IMR-90 (cell line): Measurements from ENCODE around the gene NRP1.

Source experiments
- FOS ChIP-seq: fragments of 150-350 bp; IDR thresholded peaks from 2 replicates; pipeline ENCODE4 v1.6.1; 2016; ENCODE audit warnings: low read depth, low read length
- MXI1 ChIP-seq: IDR thresholded peaks from 2 replicates; pipeline ENCODE4 v1.6.1; 2012; ENCODE audit warnings: low read depth, mild to moderate bottlenecking, low read length, moderate library complexity, borderline replicate concordance
- POLR2A ChIP-seq: IDR thresholded peaks from 2 replicates; pipeline ENCODE4 v1.6.1; 2012; ENCODE audit warnings: mild to moderate bottlenecking, low read depth, low read length
- TF ChIP-seq, protein P1 (sequence below): conservative IDR thresholded peaks from 2 replicates; pipeline ENCODE4 v1.5.1; 2012; ENCODE audit warnings: mild to moderate bottlenecking, low read depth, low read length, improper control_type of control experiment
- TF ChIP-seq, protein P2 (sequence below): fragments of 150-350 bp; IDR thresholded peaks from 2 replicates; pipeline ENCODE4 v1.6.1; 2016; ENCODE audit warnings: low read depth, mild to moderate bottlenecking, low read length, moderate library complexity, borderline replicate concordance

DNA sequence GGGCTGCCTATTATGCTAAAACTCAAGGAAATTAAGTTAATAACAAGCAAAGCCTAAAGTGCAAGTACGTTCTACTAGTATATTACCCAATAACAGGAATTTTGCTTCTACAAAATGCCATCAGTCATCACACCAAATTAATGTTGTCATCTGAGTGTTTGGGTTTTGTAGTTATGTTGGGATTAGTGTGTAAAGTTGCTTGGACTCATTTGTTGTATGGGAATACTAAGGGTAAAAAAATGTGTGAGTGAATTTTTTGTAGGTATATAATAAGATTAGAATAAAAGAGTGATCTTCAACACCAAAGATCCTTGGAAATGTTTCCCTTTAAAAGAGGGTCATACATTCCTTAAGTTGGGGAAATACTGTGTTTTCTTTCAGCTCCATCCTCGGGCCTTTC is 38.6 kb downstream of the NRP1 start:
- no peak for TF ChIP-seq MXI1
- no peak for TF ChIP-seq FOS
- TF ChIP-seq, protein P1, sequence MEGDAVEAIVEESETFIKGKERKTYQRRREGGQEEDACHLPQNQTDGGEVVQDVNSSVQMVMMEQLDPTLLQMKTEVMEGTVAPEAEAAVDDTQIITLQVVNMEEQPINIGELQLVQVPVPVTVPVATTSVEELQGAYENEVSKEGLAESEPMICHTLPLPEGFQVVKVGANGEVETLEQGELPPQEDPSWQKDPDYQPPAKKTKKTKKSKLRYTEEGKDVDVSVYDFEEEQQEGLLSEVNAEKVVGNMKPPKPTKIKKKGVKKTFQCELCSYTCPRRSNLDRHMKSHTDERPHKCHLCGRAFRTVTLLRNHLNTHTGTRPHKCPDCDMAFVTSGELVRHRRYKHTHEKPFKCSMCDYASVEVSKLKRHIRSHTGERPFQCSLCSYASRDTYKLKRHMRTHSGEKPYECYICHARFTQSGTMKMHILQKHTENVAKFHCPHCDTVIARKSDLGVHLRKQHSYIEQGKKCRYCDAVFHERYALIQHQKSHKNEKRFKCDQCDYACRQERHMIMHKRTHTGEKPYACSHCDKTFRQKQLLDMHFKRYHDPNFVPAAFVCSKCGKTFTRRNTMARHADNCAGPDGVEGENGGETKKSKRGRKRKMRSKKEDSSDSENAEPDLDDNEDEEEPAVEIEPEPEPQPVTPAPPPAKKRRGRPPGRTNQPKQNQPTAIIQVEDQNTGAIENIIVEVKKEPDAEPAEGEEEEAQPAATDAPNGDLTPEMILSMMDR = no peak
- TF ChIP-seq, protein P2, sequence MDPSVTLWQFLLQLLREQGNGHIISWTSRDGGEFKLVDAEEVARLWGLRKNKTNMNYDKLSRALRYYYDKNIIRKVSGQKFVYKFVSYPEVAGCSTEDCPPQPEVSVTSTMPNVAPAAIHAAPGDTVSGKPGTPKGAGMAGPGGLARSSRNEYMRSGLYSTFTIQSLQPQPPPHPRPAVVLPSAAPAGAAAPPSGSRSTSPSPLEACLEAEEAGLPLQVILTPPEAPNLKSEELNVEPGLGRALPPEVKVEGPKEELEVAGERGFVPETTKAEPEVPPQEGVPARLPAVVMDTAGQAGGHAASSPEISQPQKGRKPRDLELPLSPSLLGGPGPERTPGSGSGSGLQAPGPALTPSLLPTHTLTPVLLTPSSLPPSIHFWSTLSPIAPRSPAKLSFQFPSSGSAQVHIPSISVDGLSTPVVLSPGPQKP = no peak
- TF ChIP-seq POLR2A = no peak
